GM19193 (cell line): ENCODE data around the gene C2orf69.

ENCODE experiments used
- POLR2A ChIP-seq: IDR thresholded peaks from 4 replicates; pipeline ENCODE4 v1.6.1; 2011; ENCODE audit not compliant: insufficient read depth, insufficient read length; ENCODE audit errors: extremely low read depth

The C2orf69 gene, protein sequence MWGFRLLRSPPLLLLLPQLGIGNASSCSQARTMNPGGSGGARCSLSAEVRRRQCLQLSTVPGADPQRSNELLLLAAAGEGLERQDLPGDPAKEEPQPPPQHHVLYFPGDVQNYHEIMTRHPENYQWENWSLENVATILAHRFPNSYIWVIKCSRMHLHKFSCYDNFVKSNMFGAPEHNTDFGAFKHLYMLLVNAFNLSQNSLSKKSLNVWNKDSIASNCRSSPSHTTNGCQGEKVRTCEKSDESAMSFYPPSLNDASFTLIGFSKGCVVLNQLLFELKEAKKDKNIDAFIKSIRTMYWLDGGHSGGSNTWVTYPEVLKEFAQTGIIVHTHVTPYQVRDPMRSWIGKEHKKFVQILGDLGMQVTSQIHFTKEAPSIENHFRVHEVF

DNA sequence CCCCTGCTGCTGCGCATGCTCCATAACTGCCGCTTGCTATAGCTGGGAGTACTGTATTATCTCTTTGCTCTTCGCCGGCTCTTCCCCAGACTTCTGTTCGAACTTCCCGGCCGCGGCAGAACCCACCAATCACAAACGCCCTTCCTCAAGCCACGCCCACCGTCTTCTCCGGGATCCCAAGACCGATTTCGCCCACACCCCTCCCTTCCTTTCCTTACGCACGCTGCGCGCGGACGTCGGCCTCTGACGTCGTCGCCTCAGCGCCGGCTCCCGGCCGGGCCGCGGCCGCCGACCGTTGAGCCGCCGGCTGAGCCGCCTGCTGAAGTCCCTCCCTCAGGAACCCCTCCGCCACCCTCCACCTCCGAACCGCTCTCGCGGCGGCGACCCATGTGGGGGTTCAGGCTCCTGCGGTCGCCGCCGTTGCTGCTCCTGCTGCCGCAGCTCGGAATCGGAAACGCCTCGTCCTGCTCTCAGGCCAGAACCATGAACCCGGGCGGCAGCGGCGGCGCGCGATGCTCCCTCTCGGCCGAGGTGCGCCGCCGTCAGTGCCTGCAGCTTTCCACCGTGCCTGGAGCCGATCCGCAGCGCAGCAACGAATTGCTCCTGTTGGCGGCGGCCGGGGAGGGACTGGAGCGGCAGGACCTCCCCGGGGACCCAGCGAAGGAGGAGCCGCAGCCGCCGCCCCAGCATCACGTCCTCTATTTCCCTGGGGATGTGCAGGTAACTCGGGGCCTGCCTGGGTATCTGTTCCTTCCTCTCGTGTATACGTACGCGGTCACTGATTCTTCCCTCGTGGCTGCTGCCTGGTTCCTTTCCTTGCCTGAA lies at the start of gene C2orf69:
TSS of gene C2orf69 (plus strand) at position 242 of the 825 bp plus-strand sequence. CDS start at position 388, 146 bp downstream.
- TF ChIP-seq POLR2A: peak; percentile 94

DNA sequence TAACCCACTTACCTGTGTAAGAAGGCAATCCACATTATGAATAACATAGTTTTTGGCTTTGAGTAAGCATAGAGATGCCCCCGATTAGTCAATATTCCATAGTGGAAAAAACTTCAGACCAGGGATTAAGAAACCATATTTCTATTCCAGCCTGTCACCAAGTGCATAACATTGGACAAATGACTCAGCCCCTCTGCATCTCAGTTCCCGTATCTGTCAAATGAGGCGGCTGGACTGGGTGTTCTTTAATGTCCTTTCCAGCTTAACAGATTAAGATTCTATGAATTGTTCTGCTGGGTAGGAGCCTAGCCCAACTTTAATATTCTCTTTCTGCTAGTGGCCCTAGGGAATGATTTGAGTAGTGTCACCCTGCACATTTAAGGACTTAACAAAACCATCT lies 48.3 kb upstream of the C2orf69 start:
- TF ChIP-seq POLR2A: no peak

DNA sequence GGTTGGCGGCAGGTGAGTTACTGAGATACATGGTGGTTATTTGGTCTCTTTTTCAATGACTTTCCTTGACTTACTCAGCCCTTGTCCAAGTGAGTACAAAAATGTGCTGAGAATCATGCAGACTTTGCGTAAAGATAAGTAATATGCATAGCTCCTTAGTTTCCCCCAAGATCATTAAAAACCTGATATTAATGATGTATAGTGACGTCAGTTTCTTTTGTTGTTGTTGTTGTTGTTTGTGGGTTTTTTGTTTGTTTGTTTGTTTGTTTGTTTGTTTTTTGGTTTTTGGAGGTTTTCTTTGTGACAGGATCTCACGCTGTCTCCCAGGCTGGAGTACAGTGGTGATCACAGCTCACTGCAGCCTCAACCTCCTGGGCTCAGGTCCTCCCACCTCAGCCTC lies 45.2 kb upstream of the C2orf69 start:
- TF ChIP-seq POLR2A: no peak

DNA sequence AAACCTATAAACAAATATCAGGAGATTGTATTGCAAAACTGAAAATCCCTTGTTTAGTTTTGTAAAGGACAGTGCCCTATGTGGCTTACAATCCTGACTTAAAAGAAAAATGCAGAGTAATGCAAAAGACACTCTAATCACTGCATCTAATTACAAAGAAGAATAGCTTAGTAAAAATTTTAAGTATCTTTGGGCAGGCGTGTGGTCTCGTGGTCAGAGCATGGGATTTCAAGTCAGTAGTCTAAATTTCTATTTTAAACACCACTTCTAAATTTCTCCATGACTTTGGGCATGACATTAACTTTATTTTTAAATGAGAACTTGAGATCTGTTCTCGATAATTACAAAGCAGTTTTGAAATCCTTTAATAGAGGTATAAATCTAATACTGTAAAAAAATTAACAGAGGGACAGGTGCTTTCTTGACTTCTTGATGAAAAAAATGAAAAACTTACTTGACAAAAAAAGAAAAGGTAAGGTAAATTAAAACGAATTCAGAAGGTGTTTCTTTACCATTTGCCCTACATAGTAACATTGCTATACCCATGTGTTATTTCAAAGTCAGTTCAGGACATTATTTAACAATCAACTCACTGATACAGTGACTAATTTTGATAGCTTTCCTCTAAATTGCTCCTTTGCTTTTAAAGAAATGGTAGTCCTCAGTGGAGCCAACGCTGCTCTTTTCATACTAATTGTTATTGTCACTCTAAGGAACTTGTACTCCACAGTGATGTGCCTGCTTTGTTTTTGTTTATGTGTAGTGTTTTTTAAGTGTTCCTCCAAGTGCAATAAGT lies 42.5 kb upstream of the C2orf69 start:
- TF ChIP-seq POLR2A: no peak

DNA sequence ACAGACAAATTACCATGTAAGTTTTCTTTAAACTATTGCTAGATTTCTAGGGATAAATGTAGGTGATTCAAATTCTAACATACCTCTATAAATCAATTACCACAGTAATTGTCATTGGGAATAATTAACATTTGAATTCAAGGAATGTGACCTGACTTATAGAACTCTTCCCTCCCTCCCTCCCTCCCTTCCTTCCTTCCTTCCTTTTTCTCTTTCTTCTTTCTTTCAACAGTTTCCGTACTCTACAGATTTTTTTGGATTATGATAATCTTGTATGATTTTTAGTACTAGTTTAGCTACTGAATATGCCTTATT lies 41.9 kb upstream of the C2orf69 start:
- TF ChIP-seq POLR2A: no peak

DNA sequence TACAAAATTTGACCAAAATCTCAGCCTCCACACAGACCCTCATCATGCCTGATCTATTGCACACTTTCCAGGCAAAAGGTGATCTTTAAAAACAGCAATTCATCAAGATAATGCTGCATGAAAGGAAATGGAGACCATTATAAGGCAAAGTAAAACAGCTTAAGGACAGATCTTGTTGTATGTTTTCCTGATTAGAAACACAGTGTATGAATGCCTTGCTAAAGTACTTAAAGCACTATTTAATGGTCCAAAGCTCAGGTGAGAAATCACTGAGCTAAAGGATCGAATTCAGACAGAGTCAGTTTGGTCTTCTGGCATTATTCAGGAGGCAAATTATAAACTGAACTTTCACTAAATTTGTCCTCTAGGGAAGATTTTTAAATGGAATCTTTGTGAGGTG lies 41.4 kb upstream of the C2orf69 start:
- TF ChIP-seq POLR2A: no peak

DNA sequence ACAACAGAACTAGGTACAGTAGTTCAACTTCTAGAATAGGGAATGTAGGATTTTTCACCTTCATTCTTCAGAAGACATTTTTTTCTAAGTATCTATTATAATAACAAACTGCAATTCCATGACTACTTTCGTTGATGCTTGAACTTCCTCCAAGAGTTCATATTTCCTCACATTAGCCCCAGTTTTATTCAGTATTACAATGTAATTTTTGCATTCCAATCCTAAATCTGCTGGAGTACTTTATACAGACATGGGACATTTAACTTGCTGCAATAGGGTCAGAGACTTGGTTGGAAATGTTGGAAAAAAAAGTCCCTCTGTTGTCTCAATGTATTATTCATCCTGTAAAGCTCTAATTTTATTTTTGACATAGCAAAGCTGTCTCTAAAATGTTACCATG lies 40.5 kb upstream of the C2orf69 start:
- no peak for TF ChIP-seq POLR2A

DNA sequence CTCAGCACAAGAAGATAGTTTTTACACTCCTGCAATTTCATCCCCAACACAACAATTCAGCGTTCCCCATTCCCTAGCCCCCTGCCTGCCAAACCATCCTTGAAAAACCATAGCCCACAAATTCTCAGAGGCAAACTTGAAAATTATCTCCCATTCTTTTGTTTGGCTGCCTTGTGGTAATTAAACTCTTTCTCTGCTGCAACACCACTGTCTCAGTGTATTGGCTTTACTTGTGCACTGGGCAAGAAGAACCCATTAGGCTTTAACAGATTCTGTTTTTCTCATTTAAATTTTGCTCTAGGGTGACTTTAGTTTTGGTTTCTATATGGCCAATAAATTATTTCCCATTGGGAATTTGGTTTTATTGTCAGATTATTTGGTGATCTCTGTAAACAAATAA lies 36.9 kb upstream of the C2orf69 start:
- TF ChIP-seq POLR2A: no peak

DNA sequence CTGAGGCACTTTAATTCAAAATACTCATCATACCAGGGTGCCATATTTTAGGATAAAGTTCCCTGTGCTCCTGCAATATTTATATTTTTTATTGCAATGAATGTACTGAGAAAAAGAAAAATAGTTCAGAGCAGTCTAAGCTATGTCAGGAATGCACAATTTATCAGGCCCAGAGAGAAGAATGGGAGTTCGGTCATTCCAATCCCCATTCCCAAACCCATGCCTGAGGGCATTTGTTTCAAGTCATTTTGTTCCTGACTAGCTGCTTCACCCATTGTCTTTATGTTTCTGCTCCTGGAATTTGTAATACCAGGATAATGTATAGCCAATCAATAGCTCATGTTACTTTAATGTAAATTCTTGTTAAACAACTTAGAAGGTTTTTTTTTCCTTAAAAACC lies 35.7 kb upstream of the C2orf69 start:
- no peak for TF ChIP-seq POLR2A

DNA sequence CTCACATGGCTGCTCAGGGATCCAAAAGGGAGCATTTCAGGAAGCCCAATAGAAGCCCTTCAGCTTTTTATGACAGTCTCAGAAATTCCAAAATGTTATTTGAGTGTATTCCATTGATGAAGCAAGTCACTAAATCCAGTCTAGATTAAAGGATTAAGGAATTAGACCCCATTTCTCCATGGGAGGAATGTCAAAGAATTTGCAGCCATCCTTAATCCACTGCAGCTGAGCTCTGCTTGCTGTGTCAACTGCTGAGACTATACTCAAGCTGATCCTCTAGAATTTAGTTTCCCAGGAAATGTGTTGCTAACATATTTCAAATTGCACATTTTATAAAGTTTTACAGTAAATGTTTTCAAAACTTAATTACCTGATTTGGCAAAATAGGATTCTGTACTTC lies 28.4 kb upstream of the C2orf69 start:
- TF ChIP-seq POLR2A: no peak

DNA sequence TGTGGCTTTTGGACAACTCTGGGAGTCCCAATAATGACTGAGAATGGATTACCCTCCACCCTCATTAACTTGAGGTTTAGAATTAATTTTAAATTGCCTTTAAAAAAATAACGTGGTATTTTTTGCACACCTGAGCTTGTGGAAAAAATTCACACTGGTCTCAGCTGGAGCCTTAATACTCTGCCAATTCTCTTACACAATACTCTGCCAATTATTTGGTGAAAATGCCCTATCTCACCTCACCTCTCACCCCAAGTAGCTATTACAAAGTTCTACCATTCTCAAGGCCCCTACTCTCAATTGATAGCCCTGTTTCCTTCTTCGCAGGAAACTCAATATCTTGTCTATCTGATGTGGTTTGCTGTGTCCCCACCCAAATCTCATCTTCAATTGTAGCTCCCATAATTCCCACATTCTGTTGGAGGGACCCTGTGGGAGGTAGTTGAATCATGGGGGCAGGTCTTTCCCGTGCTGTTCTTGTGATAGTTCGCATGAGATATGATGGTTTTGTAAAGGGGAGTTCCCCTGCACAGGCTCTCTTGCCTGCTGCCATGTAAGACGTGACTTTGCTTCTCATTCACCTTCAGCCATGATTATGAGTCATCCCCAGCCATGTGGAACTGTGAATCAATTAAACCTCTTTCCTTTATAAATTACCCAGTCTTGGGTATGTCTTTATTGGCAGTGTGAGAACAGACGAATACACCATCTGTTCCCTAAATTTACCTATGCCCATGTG lies 27.4 kb upstream of the C2orf69 start:
- no peak for TF ChIP-seq POLR2A

DNA sequence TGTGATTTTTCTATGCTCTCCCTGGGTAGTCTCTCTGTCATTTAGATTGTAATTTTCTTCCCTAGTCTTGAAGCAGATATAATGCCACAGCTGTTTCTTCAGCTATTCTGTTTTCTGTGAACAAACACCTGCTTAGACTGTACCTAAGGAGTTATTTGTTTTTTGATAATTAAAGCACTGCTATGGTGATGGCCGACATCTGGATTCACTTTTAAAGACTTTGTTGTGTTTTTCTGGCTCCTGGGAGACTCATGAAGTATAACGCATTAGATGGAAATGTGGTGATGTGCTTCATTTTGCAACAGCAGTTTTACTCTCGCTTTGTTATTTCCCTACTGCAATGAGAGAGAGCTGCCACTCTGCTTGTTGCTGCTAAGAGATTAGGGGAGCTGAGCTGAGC lies 15.7 kb upstream of the C2orf69 start:
- TF ChIP-seq POLR2A: no peak

DNA sequence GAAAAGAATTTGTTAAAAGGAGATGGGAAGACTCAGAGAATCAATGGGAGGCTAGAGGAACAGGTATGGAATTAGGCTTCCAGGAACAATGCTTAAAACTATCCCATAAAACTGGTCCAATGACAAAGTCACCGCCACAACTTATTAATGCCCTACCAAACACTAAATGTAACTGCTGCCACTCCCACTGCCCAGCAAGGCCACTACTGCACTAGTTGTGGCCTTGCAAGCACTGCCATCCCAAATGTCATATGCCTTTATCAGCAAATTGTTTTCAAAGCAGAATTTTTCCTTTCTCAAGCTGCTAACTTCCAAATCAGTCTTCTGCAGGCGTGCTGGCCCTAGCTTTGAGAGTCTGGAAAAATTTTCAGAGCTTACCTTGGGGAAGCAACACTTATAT lies 14.5 kb upstream of the C2orf69 start:
- TF ChIP-seq POLR2A: no peak

DNA sequence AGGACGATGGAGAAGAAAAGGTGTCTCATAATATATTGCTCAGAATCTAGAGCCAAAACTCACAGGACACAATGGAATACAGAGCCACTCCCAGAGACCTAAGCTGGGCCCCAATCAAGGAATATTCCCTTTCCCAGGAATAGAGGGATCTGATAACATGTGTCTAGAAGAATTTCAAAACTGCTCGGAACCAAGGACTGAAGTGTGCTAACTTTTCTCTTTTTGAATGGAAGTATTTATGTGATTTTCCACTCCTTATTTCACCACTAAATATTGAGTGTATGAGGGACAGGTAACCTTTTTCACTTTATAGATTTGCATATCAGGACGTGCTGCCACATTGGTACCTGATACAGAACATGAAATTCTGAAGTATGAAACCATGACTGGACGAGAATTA lies 9.2 kb upstream of the C2orf69 start:
- TF ChIP-seq POLR2A: no peak

DNA sequence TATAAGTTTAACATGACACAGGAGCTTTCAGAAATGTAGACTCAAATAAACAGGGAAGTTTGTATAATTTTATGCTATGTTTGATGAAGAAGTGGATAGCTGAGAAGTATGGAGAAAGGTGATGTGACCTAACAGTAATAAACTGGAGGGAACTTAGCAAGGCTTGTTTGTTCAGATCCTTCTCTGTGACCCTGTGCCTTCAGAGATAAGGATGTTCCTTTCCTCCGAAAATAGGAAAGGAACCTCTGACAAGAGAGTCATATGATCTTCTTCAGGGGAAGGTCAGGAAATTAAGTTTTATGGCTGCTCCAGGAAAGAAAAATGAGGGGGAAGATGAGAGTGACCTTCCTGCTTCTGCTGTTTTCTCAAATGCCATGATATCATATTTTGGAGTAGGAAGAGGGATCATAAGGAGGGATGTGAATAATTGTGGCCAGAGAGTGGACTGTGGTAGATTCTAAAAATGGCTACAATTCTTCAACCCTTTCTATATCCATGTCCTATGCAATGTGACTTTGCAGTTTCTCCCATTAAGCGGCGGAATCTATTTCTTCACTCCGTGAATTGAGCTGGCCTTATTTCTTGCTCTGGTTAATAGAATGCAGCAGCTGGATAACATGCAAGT lies 8.5 kb upstream of the C2orf69 start:
- no peak for TF ChIP-seq POLR2A

DNA sequence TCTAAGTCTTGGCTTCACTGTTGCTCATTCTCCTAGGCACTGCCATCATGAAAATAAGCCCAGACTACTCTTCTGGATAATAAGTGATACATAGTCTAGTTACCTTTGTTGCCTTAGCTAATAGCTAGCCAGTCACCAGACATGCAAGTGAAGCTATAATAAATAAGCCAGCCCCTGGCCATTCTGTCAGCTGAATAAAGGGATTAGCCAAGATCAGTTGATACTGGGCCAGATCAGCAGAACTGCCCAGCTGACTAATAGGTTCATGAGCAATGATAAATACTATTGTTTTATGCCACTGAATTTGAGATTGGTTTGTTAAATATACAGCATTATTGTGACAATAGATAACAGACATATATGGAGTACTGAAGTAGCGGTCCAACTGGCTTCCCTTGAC lies 8.0 kb upstream of the C2orf69 start:
- TF ChIP-seq POLR2A: no peak
